Fibroblast of lung (primary cell): ENCODE data around the gene EVPL.

Source experiments
- CTCF ChIP-seq, 2 donors: IDR thresholded peaks in 1 of 2; conservative IDR thresholded peaks in 1 of 2; 1 replicate in 1 of 2; 2 replicates in 1 of 2; pipeline ENCODE4 v1.5.1; 2011 to 2012; ENCODE audit warnings: low read length in 2 of 2, control low read depth in 1 of 2, inconsistent platforms in 1 of 2, low read depth in 1 of 2, mild to moderate bottlenecking in 1 of 2
- EZH2 ChIP-seq: IDR thresholded peaks from 2 replicates; pipeline ENCODE4 v1.5.1; 2012; ENCODE audit warnings: low read length, control low read depth, mild to moderate bottlenecking; ENCODE audit errors: missing control alignments

- no peak for TF ChIP-seq CTCF (conservative IDR thresholded peaks at IDR 0.05 in 1 of 2, IDR thresholded peaks at IDR 0.05 in 1 of 2; ENCODE audit: low read depth in 1 of 2, low read length in 2 of 2)
- no peak for TF ChIP-seq EZH2
Observed at GRCh38 chr17:76013377-76013932, 13.7 kb downstream of the EVPL start.
